HG03135 (cell line): ENCODE measurements around the gene LAIR1.

Source experiments
- ATAC-seq: cut with Tn5 transposase; IDR thresholded peaks from one replicate; pipeline ENCODE4 v1.9.1; 2021; ENCODE audit warnings: mild to moderate bottlenecking, moderate library complexity; ENCODE audit not compliant: unreplicated experiment

The LAIR1 gene

GRCh38 chr19:54319892-54320670 is 44.6 kb downstream of the LAIR1 start:
- no peak for ATAC-seq

DNA sequence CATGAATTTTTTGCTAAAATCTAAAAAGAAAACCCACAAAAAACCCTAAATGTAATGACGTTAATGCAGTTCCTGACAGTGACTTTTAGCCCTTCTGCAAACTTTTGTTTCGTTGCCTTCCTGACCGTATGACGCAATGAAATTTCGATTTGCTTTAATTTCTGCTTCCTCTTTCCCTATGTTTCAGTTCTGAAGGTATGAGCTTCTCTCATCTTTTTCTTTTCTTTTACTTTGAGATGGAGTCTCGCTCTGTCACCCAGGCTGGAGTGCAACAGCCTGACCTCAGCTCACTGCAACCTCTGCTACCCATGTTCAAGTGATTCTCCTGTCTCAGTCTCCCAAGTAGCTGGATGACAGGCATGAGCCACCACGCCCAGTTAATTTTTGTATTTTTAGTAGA is 45.7 kb downstream of the LAIR1 start:
- no peak for ATAC-seq

- ATAC-seq: no peak
Observed at GRCh38 chr19:54317965-54318240, 46.8 kb downstream of the LAIR1 start.

- no peak for ATAC-seq
Observed at GRCh38 chr19:54317108-54317964, 47.4 kb downstream of the LAIR1 start.

DNA sequence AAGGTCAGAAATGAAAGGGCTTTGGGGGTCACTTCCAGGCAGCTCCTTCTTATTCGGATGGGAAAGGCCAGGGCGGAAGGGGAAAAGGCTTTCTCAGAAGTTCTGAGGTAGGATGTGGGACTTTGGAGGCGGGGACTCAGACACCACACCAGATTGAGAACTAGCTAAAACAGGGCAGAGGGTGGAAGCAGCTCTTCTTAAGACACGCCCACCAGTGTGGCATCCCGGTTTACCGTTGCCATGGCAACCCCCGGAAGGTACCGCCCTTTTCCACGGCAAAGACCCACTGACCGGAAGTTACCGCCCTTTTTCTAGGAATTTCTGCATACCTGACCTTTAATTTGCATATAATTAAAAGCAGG is 48.0 kb downstream of the LAIR1 start:
- no peak for ATAC-seq

- no peak for ATAC-seq
Observed at GRCh38 chr19:54315956-54316355, 48.8 kb downstream of the LAIR1 start.

DNA sequence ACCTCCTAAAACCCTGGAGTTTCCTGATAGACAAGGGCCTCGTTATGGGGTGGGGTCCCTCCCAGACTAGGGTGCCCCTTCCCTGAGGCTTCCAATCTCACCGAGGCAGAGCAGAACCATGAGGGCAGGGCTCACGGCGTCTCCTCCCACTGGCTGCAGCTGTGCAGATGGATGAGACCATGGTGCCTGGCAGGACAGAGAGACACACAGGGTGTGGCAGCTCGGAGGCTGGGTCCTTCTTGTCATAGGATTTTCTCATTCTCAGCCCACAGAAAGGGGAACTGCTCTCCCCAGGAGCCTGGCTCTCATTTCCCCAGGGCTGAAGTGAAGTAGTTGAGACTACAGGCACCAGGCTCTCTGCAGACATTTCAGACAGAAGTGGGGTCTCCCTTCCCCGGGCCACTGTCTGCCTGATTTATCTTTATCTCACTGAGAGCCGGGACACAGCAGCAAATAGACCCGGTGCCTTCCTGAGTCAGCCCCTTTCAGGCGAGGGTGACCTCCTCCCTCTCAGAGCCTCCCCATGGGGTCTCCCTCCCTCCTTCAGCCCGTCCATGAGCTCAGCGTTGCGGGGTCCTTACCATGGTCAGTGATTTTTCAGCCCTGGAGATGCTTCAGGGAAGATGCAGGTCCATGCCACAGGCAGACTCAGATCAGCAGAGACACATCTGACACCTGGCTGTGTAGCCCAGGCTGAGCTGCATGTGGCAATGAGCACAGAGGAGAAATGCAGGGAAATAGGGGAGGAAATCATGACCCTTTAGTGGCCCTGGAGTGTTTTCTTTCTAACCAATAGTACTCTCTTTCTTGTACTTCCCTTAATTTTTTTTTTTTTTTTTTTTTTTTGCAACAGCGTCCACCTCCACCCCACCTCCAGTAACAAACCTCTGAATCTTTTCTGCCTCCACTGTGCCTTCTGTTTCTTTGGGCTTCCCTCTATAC is 52.0 kb downstream of the LAIR1 start, which contains the start of gene LILRA5:
Gene LILRA5 (minus strand): TSS at position 731 of the 942 bp plus-strand sequence. CDS start 147 bp downstream, at position 584.
- no peak for ATAC-seq

- no peak for ATAC-seq
Observed at GRCh38 chr19:54312011-54312410, 52.7 kb downstream of the LAIR1 start.

DNA sequence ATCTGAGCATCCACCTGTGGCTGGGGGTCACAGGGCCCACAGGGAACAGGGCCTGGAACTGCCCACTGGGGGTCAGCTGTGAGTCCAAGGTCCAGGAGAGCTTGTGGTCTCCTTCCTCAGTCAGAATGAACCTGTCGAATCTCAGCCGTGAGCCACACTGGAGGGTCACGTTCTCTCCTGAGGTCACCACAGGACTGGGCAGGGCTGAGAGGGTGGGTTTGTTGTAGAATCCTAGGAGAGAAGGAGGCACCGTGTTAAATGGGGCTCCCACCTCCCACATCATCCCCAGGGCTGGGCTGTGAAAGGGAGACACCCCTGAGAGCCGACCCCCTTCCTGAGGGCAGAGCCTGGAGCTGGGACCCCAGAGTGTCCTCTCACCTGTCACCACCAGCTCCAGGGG is 53.2 kb downstream of the LAIR1 start:
- no peak for ATAC-seq

DNA sequence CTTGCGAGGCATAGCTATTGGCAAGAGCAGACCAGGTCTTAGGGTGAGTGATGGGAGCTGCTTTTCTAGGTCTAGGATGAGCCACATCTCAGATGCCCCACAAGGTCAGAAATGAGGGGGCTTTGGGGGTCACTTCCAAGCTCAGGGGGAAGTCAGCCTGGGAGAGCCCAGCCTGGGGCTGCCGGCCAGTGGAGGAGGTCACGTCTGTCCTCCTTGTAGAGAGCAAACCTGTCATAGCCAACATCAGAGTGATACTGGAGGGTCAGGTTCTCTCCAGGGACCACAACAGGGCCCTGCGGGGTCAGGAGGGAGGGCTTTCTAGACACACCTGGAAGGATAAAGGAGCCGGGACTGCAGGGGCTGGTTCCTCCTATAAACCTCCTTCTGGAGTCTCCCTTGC is 54.2 kb downstream of the LAIR1 start:
- no peak for ATAC-seq

DNA sequence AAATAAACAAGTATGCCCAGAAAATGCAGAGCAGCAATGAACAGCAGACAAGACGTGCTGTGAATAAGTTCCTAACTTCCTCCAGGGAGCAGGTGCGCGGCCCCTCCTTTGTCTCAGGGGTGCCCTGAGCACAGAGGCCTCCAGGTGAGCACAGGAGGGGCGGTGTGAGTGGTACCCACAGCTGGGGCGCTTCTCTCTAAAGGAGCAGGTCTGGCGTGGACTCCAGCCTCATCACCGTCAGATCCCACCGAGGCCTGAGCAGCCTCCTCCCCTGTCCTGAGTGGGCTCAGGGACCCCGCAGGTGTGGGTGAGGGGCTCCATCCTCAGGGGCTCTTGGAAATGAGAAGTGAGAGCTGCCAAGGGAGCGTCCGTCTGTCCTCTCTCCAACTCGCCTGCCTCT is 54.9 kb downstream of the LAIR1 start:
- no peak for ATAC-seq

- no peak for ATAC-seq
Observed at GRCh38 chr19:54307389-54308020, 57.2 kb downstream of the LAIR1 start.

GRCh38 chr19:54305141-54305540 is 59.6 kb downstream of the LAIR1 start:
- no peak for ATAC-seq

- ATAC-seq: no peak
Observed at GRCh38 chr19:54302257-54302656, 62.5 kb downstream of the LAIR1 start.
